PC-9 (cell line): ENCODE measurements around the gene KCNK6. TPM values are rescaled to one million over a fixed set of nuclear protein-coding genes. Genes with fewer than 3 reads are reported as not detected.
"Not testable (repeated sequence)": the region's sequence is repeated elsewhere in the genome, so short reads cannot be mapped to it uniquely, and the experiment has no call there.

Source experiments
- BruUV-seq: library from RNA; stranded (reverse); fragments of 400-500 nt; replicated peaks from 2 replicates; lab custom pipeline; 2021; lab: Mats Ljungman, UMichigan
- CTCF ChIA-PET: fragments of 300-600 bp; sonication (Branson Sonifier 250); formaldehyde crosslinking; loops from one replicate; lab custom pipeline; 2022; ENCODE audit warnings: antibody characterized with exemption; lab: Charles Lee
- POLR2A ChIA-PET: fragments of 300-600 bp; sonication (Branson Sonifier 250); formaldehyde crosslinking; loops from one replicate; lab custom pipeline; 2022; ENCODE audit warnings: antibody characterized with exemption; ENCODE audit not compliant: unreplicated experiment; lab: Charles Lee
- DNase-seq, 2 experiments: peaks; one replicate each; pipeline versions ENCODE4 v3.0.0 to v3.0.0-alpha.2; 2015 to 2022; ENCODE audit warnings: mixed read lengths in 1 of 2
- H2AFZ ChIP-seq: fragments of 200-600 bp; sonication (generic); 2 replicates; pipeline ENCODE4 v1.8.1; 2017; ENCODE audit warnings: antibody characterized with exemption
- H3F3A ChIP-seq: fragments of 200-600 bp; sonication (generic); 2 replicates; pipeline ENCODE4 v1.8.1; 2017; ENCODE audit warnings: antibody characterized with exemption, mild to moderate bottlenecking, low read depth; ENCODE audit not compliant: insufficient read depth
- H3K27ac ChIP-seq: fragments of 200-600 bp; sonication (generic); 2 replicates; pipeline ENCODE4 v1.6.1; 2016; ENCODE audit warnings: mixed run types
- H3K27me3 ChIP-seq: fragments of 200-600 bp; sonication (generic); 2 replicates; pipeline ENCODE4 v1.6.1; 2016; ENCODE audit warnings: low read depth, mixed run types; ENCODE audit not compliant: insufficient read depth
- H3K36me3 ChIP-seq: fragments of 200-600 bp; sonication (generic); 2 replicates; pipeline ENCODE4 v1.6.1; 2016; ENCODE audit warnings: low read depth, mixed run types
- H3K4me1 ChIP-seq: fragments of 200-600 bp; sonication (generic); replicated peaks from 2 replicates; pipeline ENCODE4 v1.6.1; 2016; ENCODE audit warnings: mixed run types; ENCODE audit not compliant: insufficient read depth
- H3K4me2 ChIP-seq: fragments of 200-600 bp; sonication (generic); 2 replicates; pipeline ENCODE4 v1.6.1; 2017; ENCODE audit warnings: mixed run types
- H3K4me3 ChIP-seq: fragments of 200-600 bp; sonication (generic); 2 replicates; pipeline ENCODE4 v1.6.1; 2016; ENCODE audit warnings: mixed run types
- H3K79me2 ChIP-seq: fragments of 200-600 bp; sonication (generic); 2 replicates; pipeline ENCODE4 v1.6.1; 2017; ENCODE audit warnings: low read depth, mixed run types
- H3K9me2 ChIP-seq: fragments of 200-600 bp; sonication (generic); 2 replicates; pipeline ENCODE4 v1.8.1; 2017; ENCODE audit warnings: mild to moderate bottlenecking; ENCODE audit not compliant: insufficient read depth
- H3K9me3 ChIP-seq: fragments of 200-600 bp; sonication (generic); 2 replicates; pipeline ENCODE4 v1.8.1; 2016; ENCODE audit warnings: low read depth; ENCODE audit not compliant: insufficient read depth
- H4K20me1 ChIP-seq: fragments of 200-600 bp; sonication (generic); 2 replicates; pipeline ENCODE4 v1.8.1; 2017; ENCODE audit not compliant: insufficient read depth
- EZH2 ChIP-seq: fragments of 200-600 bp; sonication (generic); IDR thresholded peaks from 2 replicates; pipeline ENCODE4 v1.8.0; 2017; ENCODE audit warnings: antibody characterized with exemption, low read depth
- intact Hi-C: fragments of 100-400 bp; cut with micrococcal nuclease; formaldehyde crosslinking; loops from one replicate; pipeline ENCODE4 v1.10.0; 2022; ENCODE audit not compliant: unreplicated experiment
- total RNA-seq: library from RNA; stranded (reverse); gene quantifications from 2 replicates; pipeline ENCODE4 v1.2.3, GENCODE V29; 2021
- TF ChIP-seq, protein P1 (sequence below): fragments of 200-600 bp; sonication (generic); conservative IDR thresholded peaks from 2 replicates; pipeline ENCODE4 v1.6.1; 2017; ENCODE audit warnings: mixed run types, antibody characterized with exemption, mild to moderate bottlenecking, moderate library complexity

KCNK6 gene
- total RNA-seq, 1 experiment from 2014 or later: 6.1 TPM

GRCh38 chr19:38335949-38336637 is 16.4 kb downstream of the KCNK6 start:
- Histone ChIP-seq H3K36me3 (no peaks in the 10 kb centered on the region), H2AFZ (peak overlapping the region; percentile 89), H3K4me2 (peak overlapping the region; percentile 79), H3K27ac (peak overlapping the region; percentile 69), H3F3A (peaks cover 11% of the 10 kb centered on the region; the same call in 1 of the 2 replicates), H3K79me2 (no peaks in the 10 kb centered on the region), H3K9me3 (no peaks in the 10 kb centered on the region), H3K4me3 (peak overlapping the region; percentile 73), H4K20me1 (0 out of 2 replicates have a peak, but pooled peaks cover 3% of the 10 kb centered on the region), H3K9me2 (no peaks in the 10 kb centered on the region), H3K4me1 (peaks cover 5% of the 10 kb centered on the region), H3K27me3 (no peaks in the 10 kb centered on the region)
- POLR2A ChIA-PET: interaction anchor here (0.5 to 0.8 kb wide), 2 partner anchors 38 to 70 kb away, joined by 5 to 8 read pairs; partner anchors contain the start of gene PSMD8
- intact Hi-C loops: loop anchor here (1.0 to 2.0 kb wide), 10 partner anchors 31 to 438 kb away; partner anchors contain the start of genes FAM98C, PSMD8 and SPINT2
- CTCF ChIA-PET: interaction anchor here (0.6 to 2.2 kb wide), 3 partner anchors 38 to 92 kb away, joined by 3 to 8 read pairs (median 6); partner anchors contain the start of gene PSMD8
- peak; percentile 87 to 95 for DNase-seq
- TF ChIP-seq EZH2: no peak
- TF ChIP-seq, protein P1, sequence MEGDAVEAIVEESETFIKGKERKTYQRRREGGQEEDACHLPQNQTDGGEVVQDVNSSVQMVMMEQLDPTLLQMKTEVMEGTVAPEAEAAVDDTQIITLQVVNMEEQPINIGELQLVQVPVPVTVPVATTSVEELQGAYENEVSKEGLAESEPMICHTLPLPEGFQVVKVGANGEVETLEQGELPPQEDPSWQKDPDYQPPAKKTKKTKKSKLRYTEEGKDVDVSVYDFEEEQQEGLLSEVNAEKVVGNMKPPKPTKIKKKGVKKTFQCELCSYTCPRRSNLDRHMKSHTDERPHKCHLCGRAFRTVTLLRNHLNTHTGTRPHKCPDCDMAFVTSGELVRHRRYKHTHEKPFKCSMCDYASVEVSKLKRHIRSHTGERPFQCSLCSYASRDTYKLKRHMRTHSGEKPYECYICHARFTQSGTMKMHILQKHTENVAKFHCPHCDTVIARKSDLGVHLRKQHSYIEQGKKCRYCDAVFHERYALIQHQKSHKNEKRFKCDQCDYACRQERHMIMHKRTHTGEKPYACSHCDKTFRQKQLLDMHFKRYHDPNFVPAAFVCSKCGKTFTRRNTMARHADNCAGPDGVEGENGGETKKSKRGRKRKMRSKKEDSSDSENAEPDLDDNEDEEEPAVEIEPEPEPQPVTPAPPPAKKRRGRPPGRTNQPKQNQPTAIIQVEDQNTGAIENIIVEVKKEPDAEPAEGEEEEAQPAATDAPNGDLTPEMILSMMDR: no peak
- BruUV-seq: no TSS peak

DNA sequence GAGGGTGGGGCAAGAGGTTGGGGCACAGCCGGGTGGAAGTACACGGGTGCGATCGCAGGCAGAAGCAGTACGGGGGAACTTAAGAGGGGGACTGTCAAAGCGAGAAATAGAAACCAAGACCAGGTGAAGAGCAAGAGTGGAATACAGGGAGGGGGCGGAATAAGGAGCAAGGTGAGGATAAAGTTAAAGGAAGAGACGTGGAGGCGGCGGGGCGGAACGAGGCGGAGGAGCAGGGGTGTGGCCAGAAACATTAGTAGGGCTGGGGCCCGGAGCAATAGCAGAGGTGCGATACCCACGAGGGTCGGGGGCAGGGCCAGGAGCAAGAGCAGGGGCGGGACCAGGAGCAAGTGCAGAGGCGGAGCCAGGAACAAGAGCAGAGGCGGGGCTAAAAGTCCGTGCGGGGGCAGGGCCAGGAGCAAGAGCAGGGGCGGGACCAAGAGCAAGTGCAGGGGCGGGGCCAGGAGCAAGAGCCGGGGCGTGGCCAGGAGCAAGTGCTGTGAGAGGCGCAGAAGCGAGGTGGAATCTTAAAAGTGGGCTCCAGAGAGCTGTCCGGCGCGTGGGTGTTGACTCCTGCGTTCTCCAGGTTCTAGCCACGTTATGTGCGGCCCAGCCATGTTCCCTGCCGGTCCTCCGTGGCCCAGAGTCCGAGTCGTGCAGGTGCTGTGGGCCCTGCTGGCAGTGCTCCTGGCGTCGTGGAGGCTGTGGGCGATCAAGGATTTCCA is 17.2 kb downstream of the KCNK6 start:
- peak; percentile 85 to 98 for DNase-seq
- Histone ChIP-seq H2AFZ (peak overlapping the region; percentile 94), H3K4me1 (peaks cover 5% of the 10 kb centered on the region), H3K27me3 (no peaks in the 10 kb centered on the region), H3K36me3 (no peaks in the 10 kb centered on the region), H3K27ac (peak overlapping the region; percentile 69), H3K4me2 (peak overlapping the region; percentile 79), H3K9me2 (no peaks in the 10 kb centered on the region), H4K20me1 (0 out of 2 replicates have a peak, but pooled peaks cover 3% of the 10 kb centered on the region), H3F3A (peaks cover 11% of the 10 kb centered on the region; the same call in 1 of the 2 replicates), H3K4me3 (peak overlapping the region; percentile 73), H3K79me2 (no peaks in the 10 kb centered on the region), H3K9me3 (no peaks in the 10 kb centered on the region)
- no TSS peak for BruUV-seq
- no peak for TF ChIP-seq EZH2
- TF ChIP-seq, protein P1: no peak
- CTCF ChIA-PET: interaction anchor here (0.6 to 0.9 kb wide), 4 partner anchors 37 to 564 kb away, joined by 3 to 6 read pairs (median 4); partner anchors contain the start of genes FAM98C and PSMD8
- POLR2A ChIA-PET: interaction anchor here (0.6 to 0.8 kb wide), 9 partner anchors 24 to 1099 kb away, joined by 3 to 15 read pairs (median 5); partner anchors contain the start of genes FAM98C, PSMD8 and RPS16
- intact Hi-C loops: loop anchor here (1.0 kb wide), 4 partner anchors 38 to 72 kb away; partner anchors contain the start of genes FAM98C, PSMD8 and SPINT2

- no peak for DNase-seq
- Histone ChIP-seq H3K4me3 (peak overlapping the region; percentile 73), H3K9me2 (no peaks in the 10 kb centered on the region), H3K36me3 (no peaks in the 10 kb centered on the region), H2AFZ (peak overlapping the region; percentile 94), H3K4me1 (peaks cover 5% of the 10 kb centered on the region), H3K4me2 (peak overlapping the region; percentile 79), H3K79me2 (no peaks in the 10 kb centered on the region), H3F3A (peaks cover 11% of the 10 kb centered on the region; the same call in 1 of the 2 replicates), H4K20me1 (0 out of 2 replicates have a peak, but pooled peaks cover 3% of the 10 kb centered on the region), H3K27ac (no peak overlapping the region), H3K27me3 (no peaks in the 10 kb centered on the region), H3K9me3 (no peaks in the 10 kb centered on the region)
- TF ChIP-seq, protein P1: no peak
- TF ChIP-seq EZH2: no peak
- intact Hi-C loops: no loop called here
- ChIA-PET POLR2A (interaction anchor here (0.6 to 0.8 kb wide), 8 partner anchors 23 to 1099 kb away, joined by 3 to 15 read pairs (median 5); partner anchors contain the start of genes FAM98C and RPS16), CTCF (interaction anchor here (0.6 to 0.9 kb wide), 4 partner anchors 37 to 563 kb away, joined by 3 to 6 read pairs (median 4); partner anchors contain the start of genes FAM98C and PSMD8)
- no TSS peak for BruUV-seq
Observed at GRCh38 chr19:38337360-38337653, 17.7 kb downstream of the KCNK6 start.

- BruUV-seq, H3K9me2 ChIP-seq, H3K27ac ChIP-seq, H3K4me2 ChIP-seq, intact Hi-C loops, H3K27me3 ChIP-seq, H2AFZ ChIP-seq, H3K9me3 ChIP-seq, H4K20me1 ChIP-seq, H3K36me3 ChIP-seq, DNase-seq, POLR2A ChIA-PET, H3K4me3 ChIP-seq, H3K4me1 ChIP-seq, H3K79me2 ChIP-seq: not testable (repeated sequence)
- CTCF ChIA-PET: interaction anchor here (0.6 kb wide), 1 partner anchor 95 kb away, joined by 3 read pairs; no protein-coding TSS in a partner anchor
- H3F3A ChIP-seq: peaks cover 11% of the 10 kb centered on the region; the same call in 1 of the 2 replicates
Observed at GRCh38 chr19:38339011-38339410, 19.4 kb downstream of the KCNK6 start.
